Right lung (tissue), 5 donors: ENCODE data around the gene NIM1K. TPM values are rescaled to one million over a fixed set of nuclear protein-coding genes. Genes with fewer than 3 reads are reported as not detected.
"Not testable (repeated sequence)": the region's sequence is repeated elsewhere in the genome, so short reads cannot be mapped to it uniquely, and the experiment has no call there.

Experiments
- DNase-seq, 2 donors: peaks; one replicate each; pipeline ENCODE4 v3.0.0-alpha.2; 2013
- polyA plus RNA-seq, 5 donors: library from polyadenylated mRNA; unstranded; fragments of 120-200 nt; gene quantifications; one replicate each; pipeline versions ENCODE4 v1.2.1 to v1.2.3, GENCODE V29; 2013; ENCODE audit warnings: inconsistent platforms in 1 of 5, low replicate concordance in 1 of 5; ENCODE audit not compliant: insufficient read length in 5 of 5, insufficient read depth in 1 of 5

NIM1K gene
- polyA plus RNA-seq, 5 donors: 0.31 to 0.96 (median 0.44) TPM

DNA sequence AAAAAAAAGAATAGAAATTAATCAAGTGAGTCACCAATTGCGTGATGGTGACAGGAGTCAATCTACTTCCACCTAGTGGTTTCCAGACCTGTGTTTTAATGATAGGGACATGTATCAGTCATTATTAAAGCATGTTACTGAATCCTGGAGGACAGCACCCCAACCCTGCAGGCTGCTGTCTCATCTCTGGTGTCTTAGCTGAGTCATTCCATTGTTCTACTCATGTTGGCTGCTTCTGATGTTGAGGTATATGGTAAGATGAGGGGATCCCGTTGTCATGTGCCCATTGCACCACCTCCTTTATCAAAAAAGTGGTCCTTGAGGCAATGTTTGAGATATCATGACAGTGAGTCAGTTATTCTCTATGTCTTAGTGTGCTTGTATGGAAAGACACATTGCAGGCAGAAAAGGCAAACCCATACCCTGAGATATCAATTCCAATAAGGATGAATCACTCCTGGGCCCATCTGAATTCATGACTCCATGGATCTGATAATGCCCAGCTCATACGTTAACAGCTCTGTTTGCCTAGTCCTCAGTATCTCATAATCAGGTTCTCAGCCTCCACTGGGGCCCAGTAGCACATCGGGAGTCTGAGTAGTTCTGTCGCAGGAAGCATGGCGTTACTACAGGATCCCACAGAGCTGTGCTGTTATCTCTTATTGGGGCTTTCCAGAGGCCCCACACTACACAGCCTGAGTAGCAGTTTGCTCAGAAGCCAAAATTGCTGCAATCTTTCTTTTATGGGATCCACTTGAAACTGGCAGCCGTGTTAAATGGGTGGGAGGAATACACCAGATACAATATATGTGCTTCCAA, 90.0 kb downstream of the NIM1K start:
- DNase-seq: no peak

GRCh38 chr5:43286623-43287022, 94.6 kb downstream of the NIM1K start:
- no peak for DNase-seq

DNA sequence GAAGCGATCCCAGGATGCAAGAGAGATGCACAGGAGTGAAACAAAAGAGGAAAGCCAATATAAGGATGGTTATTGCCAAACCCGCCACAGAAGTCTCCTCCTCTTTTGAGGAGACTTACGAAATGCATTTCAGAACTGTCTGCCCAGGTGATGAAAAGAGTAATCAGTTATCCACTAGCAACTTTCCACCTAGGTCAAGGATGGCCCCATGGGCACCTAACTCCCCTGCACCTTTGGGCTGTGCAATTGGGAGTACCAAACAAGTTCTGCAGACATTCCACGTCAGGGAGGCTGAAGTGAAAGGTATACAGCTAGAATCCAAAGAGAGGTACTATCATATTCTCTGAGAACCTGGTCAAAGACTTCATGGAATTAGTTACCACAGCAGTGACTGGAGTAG, 95.5 kb downstream of the NIM1K start:
- DNase-seq: no peak

DNA sequence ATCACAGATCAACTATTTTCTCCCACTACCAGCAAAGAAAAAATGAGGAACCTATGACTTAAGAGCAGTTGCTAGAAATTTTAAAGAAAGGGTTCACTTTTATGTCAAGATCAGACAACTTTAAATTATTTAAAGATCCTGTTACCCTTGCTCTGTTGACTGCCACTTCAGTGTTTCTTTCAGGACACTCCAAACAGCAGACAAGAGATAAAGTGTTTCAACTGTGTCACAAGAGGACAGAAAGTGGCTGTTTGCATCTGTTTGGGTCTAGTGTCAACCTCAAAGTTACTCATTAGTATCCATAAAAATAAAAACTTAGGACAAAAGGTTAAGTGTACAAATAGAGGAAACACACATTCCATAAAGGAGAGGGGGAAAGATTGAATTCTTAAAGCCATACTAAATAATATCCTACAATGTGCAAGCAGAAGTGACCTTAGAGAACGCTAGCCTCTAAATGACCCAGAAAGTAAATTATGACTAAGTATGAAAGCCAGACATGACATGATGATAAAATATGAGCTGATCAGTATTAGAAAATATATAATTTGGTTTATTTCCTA, 96.3 kb downstream of the NIM1K start:
- no peak for DNase-seq

- no peak for DNase-seq
Measured at GRCh38 chr5:43290726-43291125, 98.7 kb downstream of the NIM1K start.

DNA sequence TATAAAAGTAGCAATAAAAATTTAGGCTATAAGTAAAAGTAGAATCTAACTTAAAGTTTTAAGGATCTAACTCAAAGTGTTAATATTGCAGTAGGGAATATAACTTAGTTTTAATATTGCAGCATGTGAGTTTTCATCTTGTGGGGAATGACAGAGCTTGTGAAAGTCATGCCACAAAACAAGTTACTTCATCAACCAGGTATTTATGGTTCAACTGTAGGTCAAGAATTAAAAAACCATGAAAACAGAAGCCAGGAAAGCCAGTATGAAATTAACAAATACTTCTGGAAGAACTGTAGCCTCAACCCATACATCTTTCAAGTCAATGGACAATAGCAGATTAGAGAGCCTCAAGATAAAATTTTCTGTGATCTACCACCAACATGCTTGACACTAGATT, 102.2 kb downstream of the NIM1K start:
- no peak for DNase-seq

DNA sequence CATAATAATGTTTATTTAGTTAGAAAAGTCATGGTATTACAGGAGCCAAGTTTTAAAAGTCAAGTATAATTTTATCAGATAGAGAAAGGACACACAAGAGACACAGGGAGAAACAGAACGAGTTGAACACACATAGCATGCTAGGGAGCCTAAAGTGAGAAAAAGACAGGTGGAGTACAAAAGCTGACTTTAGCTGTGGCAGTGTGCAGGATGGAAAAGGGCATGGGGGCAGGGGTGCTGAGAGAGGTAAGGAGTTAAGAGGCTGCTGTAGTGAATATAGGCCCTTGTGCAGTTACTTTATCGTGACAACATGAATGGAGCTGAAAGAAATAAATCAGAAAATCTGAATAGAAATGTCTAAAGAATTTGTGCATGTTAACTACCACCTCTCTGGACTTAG, 103.2 kb downstream of the NIM1K start:
- no peak for DNase-seq

DNA sequence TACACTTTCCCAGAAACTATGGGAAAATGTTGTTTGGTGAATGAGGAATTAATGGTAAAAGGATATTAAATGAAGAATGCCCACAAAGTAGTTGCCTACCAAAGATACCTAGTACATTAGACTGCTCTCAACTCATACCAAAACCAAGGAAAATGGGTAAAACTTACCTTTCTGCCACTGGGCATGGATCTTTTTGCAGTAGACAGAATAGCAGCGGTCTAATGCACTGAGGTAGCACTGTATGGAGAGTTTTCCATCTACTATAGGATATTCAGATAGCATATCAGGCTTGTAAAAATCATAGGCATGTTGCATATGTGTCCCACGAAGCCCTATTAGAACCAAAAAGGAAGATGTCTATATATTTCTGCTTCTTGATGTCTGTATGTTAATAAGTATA, 104.8 kb downstream of the NIM1K start:
- DNase-seq: no peak

DNA sequence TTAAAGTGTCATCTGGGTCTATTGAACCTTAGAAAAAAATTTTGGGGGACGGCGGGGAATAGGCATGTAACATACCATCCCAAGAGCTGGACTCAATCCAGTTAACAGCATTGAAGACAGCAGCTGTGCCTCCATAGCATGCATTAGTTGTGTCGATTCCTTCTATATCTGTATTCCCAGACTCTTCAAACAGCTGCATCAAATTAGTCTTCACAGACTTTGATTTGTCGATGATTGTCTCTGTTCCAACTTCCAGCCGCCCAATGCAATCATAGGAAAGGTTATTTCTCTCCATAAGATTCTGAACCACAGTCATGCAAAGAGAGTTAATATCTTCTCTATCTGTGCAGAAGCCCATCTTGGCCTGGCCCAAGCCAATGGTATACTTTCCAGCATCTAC, 106.4 kb downstream of the NIM1K start:
- no peak for DNase-seq

- no peak for DNase-seq
Measured at GRCh38 chr5:43300112-43300511, 108.1 kb downstream of the NIM1K start.

DNA sequence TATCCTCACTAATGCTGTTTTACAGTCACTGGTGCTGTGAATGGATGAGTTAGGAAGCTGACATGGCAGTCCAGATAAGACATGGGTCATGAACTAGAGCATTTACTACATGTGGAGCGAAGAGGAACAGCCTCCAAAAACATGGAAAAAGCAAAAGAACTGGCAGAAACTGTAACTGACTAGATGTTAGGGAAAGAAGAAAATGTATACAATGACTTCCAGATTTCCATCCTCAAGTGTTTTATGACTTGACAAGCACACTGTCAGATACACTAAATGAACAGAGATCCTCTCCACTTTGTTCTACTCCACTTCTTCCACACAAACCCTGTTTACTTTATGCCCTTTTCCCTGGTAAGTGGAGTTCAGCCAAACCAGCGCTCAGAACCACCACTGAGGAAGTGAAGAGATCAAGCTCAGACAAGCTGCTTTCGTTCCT, 109.6 kb downstream of the NIM1K start:
- no peak for DNase-seq

DNA sequence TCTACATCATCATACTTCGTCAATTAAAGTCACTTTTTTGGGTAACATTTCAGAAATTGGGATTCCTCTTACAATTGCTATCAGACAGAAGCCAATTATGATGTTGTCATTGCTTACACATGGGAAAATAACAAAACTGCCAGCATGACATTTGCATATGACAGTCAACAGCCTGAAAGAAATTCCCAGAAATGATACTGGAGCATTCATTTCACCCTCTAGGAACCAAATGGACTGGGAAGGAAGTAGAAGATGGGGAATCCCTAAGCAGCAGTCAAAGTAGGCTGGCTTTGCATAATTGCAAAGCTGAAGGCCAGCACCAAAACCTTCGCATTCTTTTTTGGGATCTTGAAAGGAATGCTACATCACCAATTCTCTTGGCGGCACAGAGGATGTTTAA, 110.5 kb downstream of the NIM1K start:
- no peak for DNase-seq

DNA sequence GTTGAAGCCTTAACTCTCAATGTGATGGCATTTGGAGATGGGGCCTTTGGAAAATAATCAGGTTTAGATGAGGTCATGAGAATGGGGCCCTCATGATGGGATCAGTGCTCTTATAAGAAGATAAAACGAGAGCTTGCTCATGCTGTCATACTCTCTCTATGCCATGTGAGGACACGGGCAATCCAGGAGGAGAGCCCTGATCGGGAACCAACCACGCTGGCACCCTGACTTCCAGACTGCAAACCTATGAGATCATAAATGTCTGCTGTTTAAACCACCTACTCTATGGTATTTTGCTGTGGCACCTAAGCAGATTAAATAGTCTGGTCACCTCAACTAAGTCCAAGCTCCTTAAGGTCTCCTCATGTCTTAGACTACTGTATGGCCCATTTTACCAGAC, 111.2 kb downstream of the NIM1K start:
- DNase-seq: no peak

GRCh38 chr5:43304525-43304924, 112.5 kb downstream of the NIM1K start:
- DNase-seq: no peak

DNA sequence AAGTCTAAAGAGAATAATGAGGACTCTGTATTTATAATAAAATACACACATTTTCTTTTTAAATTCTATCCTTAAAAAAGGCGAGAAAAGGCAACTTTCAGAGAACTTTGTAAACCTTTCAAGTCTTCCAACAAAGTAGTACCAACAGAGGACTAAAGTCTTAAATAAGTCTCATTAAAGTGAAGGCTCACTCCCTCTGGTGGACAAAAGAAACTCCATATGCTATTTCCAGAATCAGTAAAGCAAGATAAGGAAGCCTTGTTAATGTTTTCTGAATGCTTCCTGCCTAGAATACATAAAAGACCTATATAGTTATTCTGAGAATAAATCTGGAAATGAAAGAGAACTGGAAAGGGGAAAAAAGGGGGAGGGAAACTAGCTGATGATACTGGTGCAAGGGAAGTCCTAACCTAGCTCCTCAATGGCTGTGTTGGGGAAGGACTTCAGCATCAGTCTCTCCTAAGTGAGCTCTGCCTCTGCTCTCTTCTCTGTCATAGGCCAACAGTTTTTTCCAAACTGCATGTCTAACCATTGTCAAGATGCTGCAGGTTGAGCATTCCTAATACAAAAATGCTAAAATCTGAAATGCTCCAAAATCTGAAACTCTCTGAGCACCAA, 114.0 kb downstream of the NIM1K start:
- DNase-seq: peak; percentile 32 to 52

- DNase-seq: not testable (repeated sequence)
Measured at GRCh38 chr5:43306954-43307353, 114.9 kb downstream of the NIM1K start.

DNA sequence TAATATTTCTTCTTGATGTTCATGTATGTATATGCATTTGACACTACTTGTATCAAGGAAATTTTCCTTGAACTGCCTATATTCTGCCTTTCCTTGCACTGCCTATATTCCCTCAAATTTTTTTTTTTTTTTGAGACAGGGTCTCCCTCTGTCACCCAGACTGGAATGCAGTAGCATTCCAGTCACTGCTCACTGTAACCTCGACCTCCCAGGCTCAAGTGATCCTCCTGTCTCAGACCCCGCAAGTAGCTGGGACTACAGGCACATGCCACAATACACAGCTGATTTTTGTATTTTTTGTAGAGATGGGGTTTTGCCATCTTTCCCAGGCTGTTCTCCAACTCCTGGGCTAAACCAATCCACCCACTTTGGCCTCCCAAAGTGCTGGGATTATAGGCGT, 117.1 kb downstream of the NIM1K start:
- no peak for DNase-seq

- no peak for DNase-seq
Measured at GRCh38 chr5:43309637-43310036, 117.6 kb downstream of the NIM1K start.

DNA sequence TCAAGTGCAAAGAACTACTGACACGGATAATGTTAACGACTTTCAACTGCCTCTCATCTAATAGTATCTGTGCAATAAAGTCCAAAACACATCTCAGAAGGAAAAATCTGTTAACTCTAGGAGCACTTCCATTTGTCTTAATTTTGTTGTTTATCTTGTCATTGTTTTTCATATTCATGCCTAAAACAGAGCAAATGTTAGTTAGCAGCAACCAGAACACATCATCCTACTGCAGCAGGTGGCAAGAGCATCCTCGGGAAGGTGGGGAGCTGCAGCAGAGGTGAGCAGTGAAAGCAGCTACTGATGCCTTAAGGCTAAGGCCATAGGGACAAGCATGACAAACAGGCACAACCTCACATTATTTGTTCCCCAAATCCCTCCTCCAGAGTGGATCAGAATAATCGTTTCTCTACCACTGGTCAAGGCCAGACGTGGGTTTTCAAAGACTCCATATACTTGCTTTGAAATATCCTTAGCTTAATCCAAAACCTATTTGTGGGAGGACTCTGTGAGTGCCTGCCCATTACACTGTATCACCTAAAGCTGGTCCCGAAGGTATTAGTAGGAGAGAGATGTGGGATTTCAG, 120.1 kb downstream of the NIM1K start:
- DNase-seq: no peak

DNA sequence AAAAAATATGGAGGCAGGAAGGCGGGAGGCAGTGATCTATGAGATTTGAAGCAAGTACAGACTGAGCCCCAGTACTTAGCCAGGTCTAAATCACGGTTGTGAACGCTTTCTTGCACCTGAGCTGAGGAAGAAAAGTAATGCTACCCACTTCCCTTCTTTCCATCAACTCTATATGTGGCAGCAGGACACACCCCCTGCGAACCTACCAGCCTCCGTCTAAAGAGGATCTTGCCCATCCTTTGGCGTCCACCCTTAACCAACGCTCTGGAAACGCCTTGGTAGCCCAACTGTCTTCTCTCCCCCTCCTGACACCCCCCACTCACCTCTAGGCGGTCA, 120.6 kb downstream of the NIM1K start:
- DNase-seq: no peak

- DNase-seq: peak; percentile 97 to 99
Measured at GRCh38 chr5:43313035-43313853, 121.2 kb downstream of the NIM1K start, which contains the start of gene HMGCS1. HMGCS1 (minus strand) TSS chr5:43313412; CDS start chr5:43298965, 14,447 bp downstream.
